Umbilical cord (tissue), 2 donors: ENCODE results near the gene CNN2. TPM values are rescaled to one million over a fixed set of nuclear protein-coding genes. Genes with fewer than 3 reads are reported as not detected.

Experiments
- DNase-seq: peaks from one replicate; pipeline ENCODE4 v3.0.0-alpha.2; 2015; ENCODE audit warnings: low spot score
- total RNA-seq: library from RNA; depleted of rRNA; stranded (reverse); fragments of >200 nt; gene quantifications from one replicate; pipeline ENCODE4 v1.2.3, GENCODE V29; 2014; ENCODE audit warnings: low replicate concordance; ENCODE audit not compliant: insufficient read depth

CNN2 gene
- total RNA-seq, 1 donor from 2014 or later = 120 TPM

DNA sequence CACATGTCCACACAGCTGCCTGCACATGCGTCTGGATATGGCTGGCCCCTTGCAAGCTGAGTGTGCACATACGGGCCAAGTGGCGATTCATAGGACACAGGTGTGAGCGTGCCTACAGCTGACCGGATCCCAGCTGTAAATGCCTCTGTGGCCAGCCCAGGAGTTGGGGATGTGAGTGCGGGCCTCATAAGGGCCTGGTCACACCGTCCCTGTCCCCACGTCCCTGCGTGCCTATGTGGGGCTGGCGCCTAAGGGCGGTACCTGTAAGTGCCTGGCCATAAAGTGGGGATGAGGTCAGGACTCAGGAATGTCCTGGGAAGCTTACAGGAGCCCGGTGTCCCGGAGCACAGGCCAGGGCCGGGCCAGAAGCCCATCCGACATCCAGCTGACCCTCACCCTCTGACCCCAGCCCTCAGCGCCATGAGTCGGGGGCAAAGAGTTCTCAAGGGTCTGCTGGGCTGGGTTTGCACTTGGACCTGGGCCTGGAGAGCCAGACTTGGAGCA, 39.2 kb downstream of the CNN2 start:
- DNase-seq = no peak

DNA sequence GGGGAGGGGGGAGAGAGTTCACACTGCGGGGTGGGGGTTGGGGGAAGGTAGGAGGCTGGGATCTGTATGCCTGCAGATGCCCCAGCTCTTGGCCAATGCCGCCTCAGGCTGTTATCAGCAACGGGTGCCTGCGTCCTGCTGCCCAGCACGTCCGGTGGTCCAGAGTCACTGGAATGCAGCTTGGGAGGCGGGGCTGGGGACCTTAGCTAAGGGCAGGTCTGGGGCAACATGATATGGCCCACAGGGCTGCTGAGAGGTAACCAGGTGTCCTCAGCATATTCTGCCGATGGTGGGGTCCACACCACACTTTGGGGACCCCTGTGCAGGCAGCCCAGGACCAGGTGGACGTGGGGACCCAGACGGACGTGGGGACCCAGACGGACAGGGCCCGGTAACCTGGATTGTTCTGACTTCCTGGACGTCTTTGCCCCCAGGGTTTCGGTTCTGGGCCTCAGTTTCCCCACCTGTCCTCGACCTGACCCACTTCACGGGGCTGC, 39.9 kb downstream of the CNN2 start:
- DNase-seq = no peak

GRCh38 chr19:1066748-1067340, 40.4 kb downstream of the CNN2 start, which contains the start of gene ARHGAP45:
Gene ARHGAP45, plus strand, starts transcription at chr19:1067167. Its CDS starts 239 bp downstream, at chr19:1067406.
- DNase-seq = no peak

GRCh38 chr19:1067341-1067957, 41.0 kb downstream of the CNN2 start:
- no peak for DNase-seq

DNA sequence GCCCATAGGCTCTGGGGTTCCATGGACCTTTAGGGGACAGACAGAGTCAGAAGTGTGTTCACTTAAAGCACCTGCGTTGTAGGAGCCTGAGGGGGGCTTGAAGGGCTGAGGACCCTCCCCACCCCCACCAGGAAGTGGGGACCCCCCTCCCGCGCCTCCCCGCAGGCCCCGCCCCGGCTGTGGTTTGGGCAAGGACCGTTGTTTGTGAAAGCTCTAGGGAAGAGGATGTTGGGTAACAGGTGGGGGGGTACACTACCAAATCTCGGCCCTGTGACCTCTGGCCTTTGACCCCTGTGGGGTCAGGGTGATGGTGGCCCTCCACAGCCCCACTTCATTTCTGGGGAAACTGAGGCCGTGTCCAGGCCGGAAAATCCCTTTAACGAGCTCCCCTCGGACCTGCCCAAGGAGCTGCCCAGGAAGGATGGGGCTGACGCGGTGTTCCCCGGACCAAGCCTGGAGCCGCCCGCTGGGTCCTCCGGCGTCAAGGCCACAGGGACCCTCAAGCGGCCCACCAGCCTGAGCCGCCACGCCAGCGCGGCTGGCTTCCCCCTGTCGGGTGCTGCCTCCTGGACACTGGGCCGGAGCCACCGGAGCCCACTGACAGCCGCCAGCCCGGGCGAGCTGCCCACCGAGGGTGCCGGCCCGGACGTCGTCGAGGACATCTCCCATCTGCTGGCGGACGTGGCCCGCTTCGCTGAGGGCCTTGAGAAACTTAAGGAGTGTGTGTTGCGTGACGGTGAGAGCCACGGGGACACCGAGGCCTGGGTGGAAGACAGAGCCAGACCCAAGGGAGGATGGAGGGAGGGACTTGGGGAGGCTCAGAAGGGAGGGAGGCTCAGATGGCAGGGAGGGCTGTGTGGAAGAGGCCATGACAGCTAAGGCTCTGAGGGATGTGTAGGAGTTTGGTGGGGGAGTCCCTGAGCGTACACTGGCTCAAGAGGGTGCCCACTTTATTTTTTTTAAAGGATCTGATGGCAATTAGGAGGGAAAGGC, 41.9 kb downstream of the CNN2 start:
- no peak for DNase-seq

GRCh38 chr19:1069009-1069779, 42.8 kb downstream of the CNN2 start:
- DNase-seq = peak; percentile 43

DNA sequence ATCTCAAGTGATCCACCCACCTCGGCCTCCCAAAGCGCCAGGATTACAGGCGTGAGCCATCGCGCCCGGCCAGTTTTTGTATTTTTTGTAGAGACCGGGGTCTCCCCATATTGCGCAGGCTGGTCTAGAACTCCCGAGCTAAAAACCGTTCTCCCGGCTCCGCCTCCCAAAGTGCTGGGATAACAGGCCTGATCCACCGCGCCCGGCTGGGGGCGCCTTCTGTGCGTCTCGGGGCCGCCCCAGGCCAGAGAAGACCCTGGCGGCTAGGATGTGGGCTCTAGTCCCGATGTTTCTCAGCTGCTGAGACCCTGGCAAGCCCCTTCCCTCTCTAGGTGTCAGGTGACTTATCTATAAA, 44.1 kb downstream of the CNN2 start:
- DNase-seq = no peak

DNA sequence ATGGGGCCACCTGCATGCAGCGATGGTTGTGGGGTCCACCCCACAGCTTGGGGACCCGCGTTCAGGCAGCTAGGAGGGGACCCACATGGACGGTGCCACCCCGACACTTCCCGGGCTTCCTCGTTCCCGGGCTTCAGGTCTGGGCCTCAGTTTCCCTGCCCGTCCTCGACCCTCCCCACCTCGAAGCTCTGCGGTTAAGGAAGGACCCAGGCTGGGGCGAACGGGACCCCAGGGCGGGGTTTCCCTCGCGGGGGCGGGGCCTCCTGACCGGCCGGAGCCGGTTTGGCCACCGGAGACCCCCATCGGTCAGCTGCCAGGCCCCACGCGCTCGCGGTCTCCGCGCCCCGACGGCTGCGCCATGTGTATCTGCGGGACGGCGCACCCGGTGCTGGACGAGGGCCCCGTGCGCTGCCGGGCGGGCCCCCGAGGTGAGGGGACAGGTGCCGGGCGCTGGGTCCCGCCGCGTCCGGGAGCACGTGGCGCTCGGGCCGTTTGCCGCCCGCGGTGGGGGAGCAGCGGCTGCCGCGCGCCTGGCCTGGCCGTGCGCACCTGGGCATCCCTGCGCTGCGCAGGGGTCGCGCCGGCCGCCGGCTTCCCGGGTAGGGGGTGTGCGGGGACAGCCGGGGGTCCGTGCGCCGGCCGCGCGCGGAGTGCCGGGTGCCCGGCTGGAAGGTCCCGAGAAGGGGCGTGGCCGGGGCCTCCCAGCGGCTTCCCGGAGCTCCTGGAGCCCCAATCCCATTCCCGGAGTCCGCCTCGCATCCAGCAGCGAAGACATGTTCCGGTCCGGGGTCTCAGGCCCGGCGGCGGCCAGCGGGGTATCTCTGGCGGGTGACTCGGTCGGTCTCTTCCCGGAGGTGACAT, 44.8 kb downstream of the CNN2 start:
- no peak for DNase-seq

DNA sequence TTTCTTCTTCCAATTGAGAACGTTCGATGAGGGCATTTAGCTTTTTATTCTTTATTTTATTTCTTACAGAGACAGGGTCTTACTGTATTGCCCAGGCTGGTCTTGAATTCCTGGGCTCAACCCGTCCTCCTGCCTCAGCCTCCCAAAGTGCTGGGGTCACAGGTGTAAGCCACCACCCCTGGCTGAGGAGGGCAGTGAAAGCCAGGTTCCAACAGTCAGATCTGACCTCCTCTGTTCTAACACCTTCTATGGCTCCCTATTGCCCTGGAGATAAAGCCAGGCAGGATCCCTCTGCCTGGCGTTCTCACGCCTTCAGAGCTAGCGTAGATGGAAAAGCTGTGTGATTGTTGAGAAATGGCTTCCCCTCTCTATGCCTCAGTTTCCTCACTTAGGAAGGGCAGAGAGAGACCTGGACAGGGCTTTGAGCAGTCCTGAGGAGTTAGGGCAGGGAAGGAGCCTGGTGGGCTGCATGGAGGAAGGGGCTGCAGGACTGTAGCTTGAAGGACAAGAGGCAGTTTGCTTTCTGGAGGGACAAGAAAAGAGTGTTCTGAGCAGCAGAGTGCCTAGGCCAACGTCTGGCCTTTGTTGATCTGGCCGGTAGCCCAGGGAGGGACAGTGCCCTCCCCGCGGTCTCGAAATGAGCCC, 46.1 kb downstream of the CNN2 start:
- no peak for DNase-seq

DNA sequence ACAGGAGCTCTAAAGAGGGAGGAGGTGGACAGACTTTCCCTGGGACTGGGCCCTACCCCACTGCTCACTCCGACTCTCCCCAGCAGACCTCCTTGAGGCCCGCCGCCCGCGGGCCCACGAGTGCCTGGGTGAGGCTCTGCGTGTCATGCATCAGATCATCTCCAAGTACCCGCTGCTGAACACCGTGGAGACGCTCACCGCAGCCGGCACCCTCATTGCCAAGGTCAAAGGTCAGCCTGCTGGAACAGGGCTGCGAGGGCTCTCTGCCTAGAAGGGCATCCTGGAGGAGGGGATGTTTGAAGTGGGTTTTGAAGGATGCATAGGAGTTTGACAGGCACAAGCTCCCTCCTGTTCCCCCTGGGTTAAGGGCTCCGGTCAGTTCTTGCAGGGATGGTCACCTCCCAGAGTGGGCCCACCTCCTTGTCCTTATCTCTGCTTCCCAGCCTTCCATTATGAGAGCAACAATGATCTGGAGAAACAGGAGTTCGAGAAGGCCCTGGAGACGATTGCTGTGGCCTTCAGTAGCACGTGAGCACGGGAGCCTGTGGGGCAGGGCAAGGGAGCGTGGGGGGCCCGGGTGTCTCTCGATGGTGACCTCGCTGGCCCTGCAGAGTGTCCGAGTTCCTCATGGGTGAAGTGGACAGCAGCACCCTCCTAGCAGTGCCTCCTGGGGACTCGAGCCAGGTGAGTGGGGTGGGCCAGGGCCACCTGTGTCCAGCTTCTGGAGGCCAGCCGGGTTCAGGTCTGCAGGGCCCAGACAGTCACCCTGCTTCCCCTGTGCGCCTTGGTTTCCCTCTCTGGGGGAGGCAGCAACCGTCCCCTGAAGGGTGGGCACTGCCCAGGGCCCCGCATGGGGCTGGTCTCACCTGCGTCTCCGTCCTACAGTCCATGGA, 46.9 kb downstream of the CNN2 start:
- DNase-seq = no peak

DNA sequence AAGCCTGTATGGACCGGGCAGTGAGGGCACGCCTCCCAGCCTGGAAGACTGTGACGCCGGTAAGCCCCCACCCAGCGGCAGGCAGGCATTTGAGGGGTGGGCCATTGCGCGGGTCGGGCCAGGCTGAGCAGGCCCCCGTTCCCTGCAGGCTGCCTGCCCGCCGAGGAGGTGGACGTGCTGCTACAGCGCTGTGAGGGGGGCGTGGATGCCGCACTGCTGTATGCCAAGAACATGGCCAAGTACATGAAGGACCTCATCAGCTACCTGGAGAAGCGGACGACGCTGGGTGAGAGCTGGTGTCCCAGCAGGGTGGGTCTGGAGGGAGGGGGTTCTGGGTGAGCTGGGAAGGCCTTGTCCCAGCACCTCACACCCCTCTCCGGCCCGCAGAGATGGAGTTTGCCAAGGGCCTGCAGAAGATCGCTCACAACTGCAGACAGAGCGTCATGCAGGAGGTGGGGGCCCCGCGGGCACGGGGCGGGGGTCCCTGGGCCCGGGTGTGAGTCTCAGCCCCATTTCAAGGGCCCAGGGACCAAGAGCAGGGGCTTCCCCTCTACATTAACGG, 47.6 kb downstream of the CNN2 start:
- no peak for DNase-seq

- no peak for DNase-seq
Observed at GRCh38 chr19:1074544-1075283, 48.3 kb downstream of the CNN2 start.

DNA sequence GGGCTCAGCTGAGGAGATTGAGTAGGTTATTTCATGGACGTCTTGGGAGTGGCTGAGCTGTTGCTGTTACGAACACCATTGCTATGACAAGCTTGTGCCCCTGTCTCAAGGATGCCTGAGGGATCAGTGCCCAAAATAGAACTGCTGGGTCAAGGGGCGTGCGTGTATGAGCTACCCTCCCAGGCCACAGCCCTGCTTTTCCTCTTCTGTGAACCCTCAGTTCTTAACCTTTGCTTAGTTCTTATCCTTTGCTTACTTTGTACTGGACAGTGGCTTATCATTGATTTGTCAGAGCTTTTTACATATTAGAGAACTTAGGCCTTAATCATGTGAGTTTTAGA, 49.6 kb downstream of the CNN2 start:
- no peak for DNase-seq

DNA sequence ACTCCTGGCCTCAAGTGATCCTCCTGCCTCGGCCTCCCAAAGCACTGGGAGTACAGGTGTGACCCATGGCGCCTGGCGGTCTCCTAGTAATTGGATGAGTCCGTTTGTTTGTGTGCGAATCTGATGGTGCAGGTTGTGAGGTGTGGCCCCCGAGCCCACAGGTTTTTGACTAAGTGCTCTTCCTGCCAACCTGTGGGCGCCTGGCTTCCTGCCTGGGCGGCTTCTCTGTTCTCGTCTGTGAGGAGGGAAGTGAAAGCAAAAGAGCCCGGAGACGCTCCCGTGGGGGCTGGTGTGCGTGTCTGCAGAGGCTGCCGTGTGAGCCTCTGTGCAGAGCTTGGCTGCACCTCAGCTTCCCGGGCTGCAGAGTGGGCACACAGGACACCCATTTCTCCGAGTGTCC, 50.5 kb downstream of the CNN2 start:
- DNase-seq = no peak

DNA sequence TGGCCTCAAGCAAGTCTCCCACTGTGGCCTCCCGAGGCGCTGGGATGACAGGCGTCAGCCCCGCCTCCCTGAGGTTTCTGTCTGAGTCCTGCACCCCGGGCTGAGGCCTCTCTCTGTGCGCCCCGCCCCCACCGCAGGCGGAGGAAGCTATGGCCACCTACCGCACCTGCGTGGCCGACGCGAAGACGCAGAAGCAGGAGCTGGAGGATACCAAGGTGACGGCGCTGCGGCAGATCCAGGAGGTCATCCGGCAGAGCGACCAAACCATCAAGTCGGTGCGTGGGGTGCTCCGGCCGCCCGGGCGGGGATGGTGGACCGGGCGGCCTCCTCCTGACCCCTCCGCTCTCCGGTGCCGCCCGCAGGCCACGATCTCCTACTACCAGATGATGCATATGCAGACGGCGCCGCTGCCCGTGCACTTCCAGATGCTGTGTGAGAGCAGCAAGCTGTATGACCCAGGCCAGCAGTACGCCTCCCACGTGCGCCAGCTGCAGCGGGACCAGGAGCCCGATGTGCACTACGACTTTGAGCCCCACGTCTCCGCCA, 53.2 kb downstream of the CNN2 start:
- DNase-seq = no peak

GRCh38 chr19:1080360-1081161, 54.2 kb downstream of the CNN2 start:
- DNase-seq = no peak
